Measurements from ENCODE around the gene NRCAM.

NRCAM gene

DNA sequence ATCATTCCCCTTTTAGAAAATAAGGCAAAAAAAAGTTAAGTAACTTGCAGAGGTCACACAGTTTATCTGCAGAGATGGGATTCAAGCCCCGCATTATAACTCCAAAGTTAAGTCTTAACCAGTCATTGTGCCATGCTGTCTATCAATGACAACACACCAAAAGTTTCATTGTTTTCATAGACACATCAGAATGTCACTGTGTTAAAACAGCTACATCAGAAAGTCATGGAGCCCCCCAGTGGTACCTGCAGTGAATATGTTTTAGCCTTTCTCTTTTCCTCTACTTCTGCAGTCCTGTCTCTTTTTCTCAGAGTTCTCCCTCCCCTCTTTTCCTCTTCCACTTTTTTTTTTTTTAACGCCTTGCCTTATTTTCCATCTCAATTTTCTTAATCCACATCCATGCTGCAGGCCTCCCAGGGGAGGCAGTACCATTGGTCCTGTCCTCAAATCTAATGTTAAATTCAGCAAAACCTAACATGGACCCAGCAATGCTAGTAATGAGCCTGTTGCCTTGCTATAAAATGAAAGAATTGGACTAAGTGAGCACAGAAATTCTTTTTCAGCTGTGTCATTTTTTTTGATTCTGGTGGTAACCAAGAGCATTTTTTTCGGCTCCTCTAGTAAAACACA lies 3.8 kb upstream of the NRCAM start:
- peak; percentile 16 for DNase-seq (ENCODE audit: low spot score)

GRCh38 chr7:108457871-108458270 lies 1.6 kb upstream of the NRCAM start:
- DNase-seq (ENCODE audit: low spot score): no peak

- no peak for DNase-seq (ENCODE audit: low spot score)
Measured at GRCh38 chr7:108456845-108457540, 757 bp upstream of the NRCAM start.

DNA sequence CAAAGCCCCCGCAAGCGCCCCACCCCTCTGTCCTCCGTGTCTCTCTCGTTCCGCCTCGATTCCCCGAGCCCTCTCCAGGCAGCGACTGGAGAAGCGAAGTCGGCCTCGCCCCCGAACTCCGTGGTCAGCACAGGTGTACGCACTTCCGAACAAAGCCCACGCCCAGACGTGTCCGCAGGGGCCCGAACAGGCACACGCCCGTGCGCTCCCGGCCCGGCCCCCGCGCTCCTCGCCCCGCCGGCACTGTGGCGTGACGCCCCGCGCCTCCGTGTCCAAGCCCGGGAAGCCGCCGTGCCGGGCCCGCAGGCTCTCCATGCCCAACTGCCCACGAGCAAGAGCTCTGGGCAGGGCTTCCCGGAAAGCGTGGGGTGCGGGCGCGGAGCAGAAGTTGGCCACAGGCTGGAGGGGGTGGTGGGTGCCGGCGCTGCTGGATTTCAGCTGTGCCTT lies 662 bp downstream of the NRCAM start:
- DNase-seq (ENCODE audit: low spot score): peak; percentile 15

DNA sequence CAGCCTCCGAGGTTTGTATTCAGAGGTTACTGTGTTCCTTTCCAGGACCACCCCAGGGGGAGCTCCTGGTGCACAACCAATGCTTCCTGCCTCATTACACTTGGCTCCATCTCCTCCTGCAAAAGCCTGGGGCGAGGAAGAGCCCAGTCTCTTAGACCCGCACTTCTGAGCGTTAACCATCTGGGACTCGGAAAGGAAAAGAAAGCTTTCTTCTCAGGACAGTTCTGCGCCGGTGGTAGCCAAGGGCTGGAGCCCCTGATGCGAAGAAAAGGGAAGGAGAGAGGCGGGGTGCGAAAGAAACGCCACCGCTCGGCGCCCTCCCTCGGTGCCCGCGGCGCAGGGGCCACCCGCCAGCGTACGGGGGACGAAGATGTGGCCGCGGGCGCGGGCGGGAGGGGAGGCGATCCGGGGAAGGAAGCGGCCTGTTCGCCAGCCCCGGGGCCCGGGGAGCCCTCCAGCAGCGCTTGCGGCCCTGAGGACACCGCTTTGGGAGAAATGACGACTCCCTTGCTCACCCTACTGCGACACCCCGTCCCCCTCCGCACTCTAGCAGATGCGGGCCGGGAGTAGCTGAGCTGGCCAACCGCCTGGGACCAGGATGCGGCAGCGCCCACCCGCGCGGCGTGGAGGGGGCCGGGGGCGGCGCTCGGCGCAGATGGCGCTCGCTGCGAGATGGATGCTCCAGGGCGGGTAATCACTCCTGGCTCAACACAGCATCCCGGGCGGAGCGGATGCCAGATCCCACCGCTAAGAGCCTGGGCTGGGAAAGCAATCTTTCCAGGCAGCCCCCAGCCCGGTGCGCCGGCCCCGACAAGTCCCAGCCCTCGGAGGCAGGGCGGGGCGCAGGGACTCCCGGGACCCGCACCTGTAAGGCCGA lies 1.3 kb downstream of the NRCAM start:
- peak; percentile 35 for DNase-seq (ENCODE audit: low spot score)

DNA sequence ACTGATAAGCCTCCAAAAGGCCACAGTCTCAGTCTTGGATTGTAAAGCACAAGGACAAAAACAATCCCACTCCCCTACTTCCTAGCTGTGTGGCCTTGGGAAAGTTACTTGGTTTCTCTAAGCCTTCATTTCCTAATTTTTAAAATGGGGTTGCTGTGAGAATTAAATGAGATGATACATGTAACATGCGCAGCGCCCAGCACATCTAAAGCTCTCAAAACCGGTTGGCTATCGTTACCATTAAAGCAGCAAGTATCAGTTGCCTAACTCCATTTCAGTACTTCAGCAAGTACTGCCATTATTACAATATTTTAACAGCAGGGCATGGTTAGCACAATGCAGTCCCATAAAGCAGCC lies 1.9 kb downstream of the NRCAM start:
- no peak for DNase-seq (ENCODE audit: low spot score)

- no peak for DNase-seq (ENCODE audit: low spot score)
Measured at GRCh38 chr7:108453320-108453719, 2.9 kb downstream of the NRCAM start.

- DNase-seq (ENCODE audit: low spot score): peak; percentile 18
Measured at GRCh38 chr7:108452707-108453106, 3.5 kb downstream of the NRCAM start.

GRCh38 chr7:108451296-108451848 lies 4.9 kb downstream of the NRCAM start:
- no peak for DNase-seq (ENCODE audit: low spot score)

- no peak for DNase-seq (ENCODE audit: low spot score)
Measured at GRCh38 chr7:108450160-108450559, 6.1 kb downstream of the NRCAM start.

- no peak for DNase-seq (ENCODE audit: low spot score)
Measured at GRCh38 chr7:108449521-108449920, 6.7 kb downstream of the NRCAM start.

GRCh38 chr7:108448584-108449505 lies 7.4 kb downstream of the NRCAM start:
- DNase-seq (ENCODE audit: low spot score): peak; percentile 43

- no peak for DNase-seq (ENCODE audit: low spot score)
Measured at GRCh38 chr7:108442039-108442568, 14.1 kb downstream of the NRCAM start.

DNA sequence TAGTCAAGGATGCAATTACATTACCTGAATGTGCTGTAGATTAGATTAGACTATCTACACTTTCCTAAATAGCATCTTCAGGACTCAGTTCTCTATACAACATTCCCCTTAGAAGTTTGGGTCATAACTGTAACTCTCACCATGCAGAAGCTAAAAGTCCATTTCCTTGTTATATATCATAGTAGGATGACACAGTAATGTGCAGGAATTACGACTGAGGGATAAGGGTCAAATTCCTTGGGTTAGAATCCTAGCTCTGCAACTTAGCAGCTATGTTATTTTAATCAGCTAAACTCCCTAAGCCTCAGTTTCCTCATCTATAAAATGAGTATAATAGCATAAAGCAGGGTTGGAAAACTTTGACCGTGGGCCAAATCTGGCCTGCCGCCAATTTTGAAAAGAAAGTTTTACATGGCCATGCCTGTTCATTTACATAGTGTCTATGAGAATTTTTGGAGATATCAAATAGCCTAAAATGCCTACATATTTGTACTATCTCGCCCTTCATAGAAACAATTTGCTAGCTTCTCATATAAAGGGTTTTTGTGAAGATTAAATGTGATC lies 14.8 kb downstream of the NRCAM start:
- DNase-seq (ENCODE audit: low spot score): no peak

- no peak for DNase-seq (ENCODE audit: low spot score)
Measured at GRCh38 chr7:108440613-108441012, 15.6 kb downstream of the NRCAM start.

DNA sequence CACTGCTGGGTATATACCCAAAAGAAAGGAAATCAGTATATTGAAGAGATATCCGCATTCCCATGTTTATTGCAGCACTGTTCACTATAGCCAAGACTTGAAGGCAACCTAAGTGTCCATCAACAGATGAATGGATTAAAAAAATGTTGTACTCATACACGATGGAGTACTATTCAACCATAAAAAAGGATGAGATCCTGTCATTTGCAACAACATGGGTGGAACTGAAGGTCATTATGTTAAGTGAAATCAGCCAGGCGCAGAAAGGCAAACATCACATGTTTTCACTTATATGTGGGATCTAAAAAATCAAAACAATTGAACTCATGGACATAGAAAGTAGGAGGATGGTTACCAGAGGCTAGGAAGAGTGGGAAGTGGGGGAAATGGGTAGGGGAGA lies 19.3 kb downstream of the NRCAM start:
- no peak for DNase-seq (ENCODE audit: low spot score)

DNA sequence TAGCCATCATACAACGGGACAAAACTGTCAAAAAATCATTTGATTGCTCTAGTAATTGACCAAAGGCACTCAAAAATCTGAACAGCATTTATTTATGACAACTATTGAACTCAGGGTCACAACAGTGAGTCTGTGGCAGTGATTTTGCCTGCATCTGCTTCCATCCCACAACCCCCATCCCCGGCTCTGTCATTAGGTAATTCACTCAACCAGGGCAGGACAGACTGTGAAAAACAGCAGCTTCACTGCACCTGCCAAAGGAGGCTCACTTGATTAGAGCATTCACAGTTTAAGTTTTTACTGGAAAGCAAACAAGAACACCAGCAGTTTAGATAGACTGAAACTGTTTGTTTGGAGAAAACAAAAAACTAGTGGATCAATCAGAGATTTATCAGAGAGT lies 22.2 kb downstream of the NRCAM start:
- no peak for DNase-seq (ENCODE audit: low spot score)

GRCh38 chr7:108431099-108431498 lies 25.1 kb downstream of the NRCAM start:
- no peak for DNase-seq (ENCODE audit: low spot score)

DNA sequence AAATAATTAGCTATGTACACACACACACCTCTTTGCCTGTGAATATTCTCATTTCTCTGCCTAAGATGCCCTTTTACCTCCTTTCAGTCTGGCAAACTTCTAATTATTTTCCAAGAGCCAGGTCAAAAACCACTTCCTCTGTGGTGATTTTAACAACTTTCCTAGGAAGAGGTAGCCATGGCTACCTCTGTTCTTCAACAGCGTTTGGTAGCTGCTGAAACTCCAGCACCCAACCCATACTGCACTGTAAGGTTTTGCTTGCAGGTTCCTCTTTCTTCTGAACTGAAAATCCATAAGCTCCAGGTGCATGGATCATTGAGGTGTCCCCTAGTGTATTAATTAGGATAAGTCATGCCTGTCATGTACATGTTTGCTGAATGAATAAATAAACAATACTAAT lies 25.6 kb downstream of the NRCAM start:
- no peak for DNase-seq (ENCODE audit: low spot score)

DNA sequence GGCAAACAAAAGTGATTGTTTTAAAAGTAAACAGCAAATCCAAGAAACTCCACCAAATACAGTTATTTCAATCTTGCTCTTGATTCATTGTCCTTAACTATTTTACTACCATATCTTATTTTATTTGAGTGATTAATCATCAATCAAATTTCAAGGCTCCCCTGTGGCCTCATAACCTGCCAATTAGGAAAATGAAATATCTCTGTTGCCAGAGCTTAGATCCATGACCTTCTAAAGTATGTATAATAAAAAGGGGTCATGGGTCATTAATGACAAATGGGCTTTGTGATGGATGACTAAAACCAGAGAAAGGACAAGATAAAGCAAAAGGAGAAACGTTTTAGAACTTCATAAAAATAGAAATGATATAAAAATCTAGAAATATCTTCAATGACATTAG lies 28.5 kb downstream of the NRCAM start:
- no peak for DNase-seq (ENCODE audit: low spot score)

GRCh38 chr7:108425714-108426275 lies 30.4 kb downstream of the NRCAM start:
- no peak for DNase-seq (ENCODE audit: low spot score)
